ENCODE measurements around the gene RAB25. TPM values are rescaled to one million over a fixed set of nuclear protein-coding genes. Genes with fewer than 3 reads are reported as not detected.

The RAB25 gene
- total RNA-seq, 1 experiment from 2014 or later, result 18.1 TPM

- H3K9me2 ChIP-seq (replicated peaks; ENCODE audit: low read length), result no peaks in the 10 kb centered on the region
- peaks cover 71% of the 10 kb centered on the region for H3K4me1 ChIP-seq (ENCODE audit: insufficient read depth, low read length)
- no peaks in the 10 kb centered on the region for H3F3A ChIP-seq (ENCODE audit: low read length, unreplicated experiment)
- no peaks in the 10 kb centered on the region for H3K79me2 ChIP-seq (ENCODE audit: low read length)
- BruUV-seq (replicated peaks), result no TSS peak
- POLR2A ChIA-PET (ENCODE audit: unreplicated experiment), result no interaction called here
- H3K27me3 ChIP-seq (ENCODE audit: low read length), result no peaks in the 10 kb centered on the region
- no peak for TF ChIP-seq EZH2phosphoT487 (IDR thresholded peaks at IDR 0.05; ENCODE audit: borderline replicate concordance, low read length)
- TF ChIP-seq EZH2 (IDR thresholded peaks at IDR 0.05; ENCODE audit: low read length, unreplicated experiment), result no peak
- TF ChIP-seq, protein P1, sequence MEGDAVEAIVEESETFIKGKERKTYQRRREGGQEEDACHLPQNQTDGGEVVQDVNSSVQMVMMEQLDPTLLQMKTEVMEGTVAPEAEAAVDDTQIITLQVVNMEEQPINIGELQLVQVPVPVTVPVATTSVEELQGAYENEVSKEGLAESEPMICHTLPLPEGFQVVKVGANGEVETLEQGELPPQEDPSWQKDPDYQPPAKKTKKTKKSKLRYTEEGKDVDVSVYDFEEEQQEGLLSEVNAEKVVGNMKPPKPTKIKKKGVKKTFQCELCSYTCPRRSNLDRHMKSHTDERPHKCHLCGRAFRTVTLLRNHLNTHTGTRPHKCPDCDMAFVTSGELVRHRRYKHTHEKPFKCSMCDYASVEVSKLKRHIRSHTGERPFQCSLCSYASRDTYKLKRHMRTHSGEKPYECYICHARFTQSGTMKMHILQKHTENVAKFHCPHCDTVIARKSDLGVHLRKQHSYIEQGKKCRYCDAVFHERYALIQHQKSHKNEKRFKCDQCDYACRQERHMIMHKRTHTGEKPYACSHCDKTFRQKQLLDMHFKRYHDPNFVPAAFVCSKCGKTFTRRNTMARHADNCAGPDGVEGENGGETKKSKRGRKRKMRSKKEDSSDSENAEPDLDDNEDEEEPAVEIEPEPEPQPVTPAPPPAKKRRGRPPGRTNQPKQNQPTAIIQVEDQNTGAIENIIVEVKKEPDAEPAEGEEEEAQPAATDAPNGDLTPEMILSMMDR (conservative IDR thresholded peaks at IDR 0.05; ENCODE audit: low read depth, low read length), result no peak
- peak overlapping the region; percentile 67 for H3K4me2 ChIP-seq (ENCODE audit: low read length)
- no peaks in the 10 kb centered on the region for H4K20me1 ChIP-seq (ENCODE audit: low read length)
- H3K36me3 ChIP-seq (ENCODE audit: low read depth, low read length), result no peaks in the 10 kb centered on the region
- H3K4me3 ChIP-seq (ENCODE audit: low read length), result no peak overlapping the region
- H3K27ac ChIP-seq (ENCODE audit: low read length), result peak overlapping the region; percentile 78
- peak overlapping the region; percentile 63 for H3K9ac ChIP-seq (ENCODE audit: low read length)
- CTCF ChIA-PET, result no interaction called here
- H3K9me3 ChIP-seq (ENCODE audit: low read length), result no peaks in the 10 kb centered on the region
- intact Hi-C loops (cut with micrococcal nuclease), result no loop called here
- DNase-seq (no peak), ATAC-seq (no peak)
- no peak overlapping the region for H2AFZ ChIP-seq (ENCODE audit: low read length)
These were observed 44.2 kb downstream of the RAB25 start for GRCh38 chr1:156104861-156105832.

DNA sequence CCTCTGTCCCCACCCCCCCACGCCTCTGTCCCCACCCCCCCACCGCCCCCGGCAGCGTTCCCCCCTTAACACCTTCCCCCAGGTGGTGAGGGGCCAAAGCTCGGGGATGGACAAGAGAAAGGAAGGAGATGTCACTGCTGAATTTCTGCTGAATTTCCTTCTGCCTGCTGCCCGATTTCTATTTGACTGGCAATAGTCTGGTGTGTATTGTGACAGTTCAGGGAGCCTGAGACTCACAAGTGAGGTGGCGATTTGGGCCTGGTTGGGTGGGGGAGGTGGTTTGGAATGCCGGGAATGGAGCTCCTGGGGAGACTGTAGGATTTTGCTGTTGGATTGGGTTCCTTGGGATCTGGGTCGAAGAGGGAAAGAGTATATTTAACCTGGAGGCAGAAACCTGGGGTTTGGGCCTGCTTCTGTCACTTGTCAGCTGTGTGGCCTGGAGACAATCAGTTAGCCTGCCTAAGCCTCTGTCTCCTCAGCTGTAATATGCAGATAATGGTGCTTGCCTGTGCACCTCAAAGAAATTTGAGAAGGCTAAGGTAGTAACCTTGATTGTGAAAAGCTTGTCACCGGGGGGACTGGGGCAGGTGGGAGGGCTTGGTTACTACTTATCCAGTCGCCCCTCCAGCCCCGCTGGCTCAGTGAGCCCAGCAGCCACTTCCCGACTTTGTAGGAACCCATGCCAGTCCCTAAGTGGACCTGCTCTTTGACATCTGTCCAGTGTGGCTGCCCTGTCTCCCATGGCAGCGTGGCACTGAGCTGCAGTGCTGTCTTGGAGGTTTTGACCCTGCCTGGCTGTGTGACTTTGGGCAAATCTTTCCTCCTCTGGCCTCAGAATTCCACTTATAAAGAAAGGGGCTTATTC lies 45.9 kb downstream of the RAB25 start:
- Histone ChIP-seq H4K20me1 (ENCODE audit: low read length) (no peaks in the 10 kb centered on the region), H3K9me2 (replicated peaks; ENCODE audit: low read length) (no peaks in the 10 kb centered on the region), H3K4me3 (ENCODE audit: low read length) (peak overlapping the region; percentile 25; the same call in 1 of the 2 replicates), H3F3A (ENCODE audit: low read length, unreplicated experiment) (no peaks in the 10 kb centered on the region), H3K4me1 (ENCODE audit: insufficient read depth, low read length) (peaks cover 56% of the 10 kb centered on the region), H3K36me3 (ENCODE audit: low read depth, low read length) (no peaks in the 10 kb centered on the region), H3K4me2 (ENCODE audit: low read length) (peak overlapping the region; percentile 62), H3K27me3 (ENCODE audit: low read length) (no peaks in the 10 kb centered on the region), H3K9me3 (ENCODE audit: low read length) (no peaks in the 10 kb centered on the region), H3K9ac (ENCODE audit: low read length) (peak overlapping the region; percentile 43), H3K79me2 (ENCODE audit: low read length) (no peaks in the 10 kb centered on the region), H3K27ac (ENCODE audit: low read length) (peak overlapping the region; percentile 75), H2AFZ (ENCODE audit: low read length) (no peak overlapping the region)
- TSS peak; percentile 65 for BruUV-seq (replicated peaks)
- intact Hi-C loops (cut with micrococcal nuclease), result no loop called here
- no peak for TF ChIP-seq EZH2 (IDR thresholded peaks at IDR 0.05; ENCODE audit: low read length, unreplicated experiment)
- TF ChIP-seq EZH2phosphoT487 (IDR thresholded peaks at IDR 0.05; ENCODE audit: borderline replicate concordance, low read length), result no peak
- TF ChIP-seq, protein P1 (conservative IDR thresholded peaks at IDR 0.05; ENCODE audit: low read depth, low read length), result no peak
- peak; percentile 3 for ATAC-seq
- ChIA-PET CTCF (interaction anchor here (0.6 to 1.1 kb wide), 2 partner anchors 20 to 23 kb away, joined by 3 read pairs; no protein-coding TSS in a partner anchor), POLR2A (ENCODE audit: unreplicated experiment) (interaction anchor here (0.6 to 1.2 kb wide), 2 partner anchors 8 to 187 kb away, joined by 5 to 7 read pairs; partner anchors contain the start of gene LMNA)
- DNase-seq, result peak; percentile 39

All from PC-3 (cell line).